ENCODE data around the gene NAT16. TPM values are rescaled to one million over a fixed set of nuclear protein-coding genes. Genes with fewer than 3 reads are reported as not detected.
"Not testable (repeated sequence)": the region's sequence is repeated elsewhere in the genome, so short reads cannot be mapped to it uniquely, and the experiment has no call there.

NAT16 gene
- polyA plus RNA-seq, 1 of the 3 experiments (the other 2 are of a cell fraction): 0.64 TPM

DNA sequence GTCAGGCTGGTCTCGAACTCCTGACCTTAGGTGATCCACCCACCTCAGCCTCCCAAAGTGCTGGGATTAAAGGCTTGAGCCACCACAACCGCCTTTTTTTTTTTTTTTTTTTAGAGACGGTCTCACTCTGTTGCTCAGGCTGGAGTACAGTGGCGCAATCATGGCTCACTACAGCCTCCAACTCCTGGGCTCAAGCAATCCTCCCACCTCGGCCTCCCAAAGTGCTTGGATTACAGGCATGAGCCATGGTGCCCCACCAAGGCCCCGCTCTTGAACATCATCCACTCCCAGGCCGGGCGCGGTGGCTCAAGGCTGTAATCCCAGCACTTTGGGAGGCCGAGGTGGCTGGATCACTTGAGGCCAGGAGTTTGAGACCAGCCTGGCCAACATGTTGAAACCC is 19.4 kb upstream of the NAT16 start:
- H3K4me2 ChIP-seq; H3K9me3 ChIP-seq; H3K27ac ChIP-seq (ENCODE audit: low read depth in 2 of 2, low read length in 1 of 2); H3K4me1 ChIP-seq (ENCODE audit: control insufficient read depth in 1 of 2, insufficient read depth in 2 of 2, low read depth in 1 of 2, low read length in 1 of 2); H3K79me2 ChIP-seq (ENCODE audit: insufficient read depth); DNase-seq; H3K9me2 ChIP-seq; H3K27me3 ChIP-seq (ENCODE audit: insufficient read depth); H3K4me3 ChIP-seq (ENCODE audit: low read depth in 2 of 2, low read length in 1 of 2); H3K36me3 ChIP-seq (replicated peaks in 1 of 2; ENCODE audit: control insufficient read depth in 1 of 2, insufficient read depth in 2 of 2, low read length in 1 of 2); H3F3A ChIP-seq (replicated peaks; ENCODE audit: insufficient read depth); H3K9ac ChIP-seq; H4K20me1 ChIP-seq (ENCODE audit: insufficient read depth); H2AFZ ChIP-seq (ENCODE audit: low read depth): not testable (repeated sequence)
- WGBS (ENCODE audit: low lambda C conversion rate): 82% methylated on average over 10 of the region's 10 CpGs
- CTCF ChIA-PET: interaction anchor here (0.9 to 1.8 kb wide), 6 partner anchors 7 to 105 kb away, joined by 3 to 13 read pairs (median 7); no protein-coding TSS in a partner anchor
- POLR2A ChIA-PET: interaction anchor here (1.7 kb wide), 1 partner anchor 18 kb away, joined by 5 read pairs; the partner anchor contains the start of genes PLOD3 and ZNHIT1

DNA sequence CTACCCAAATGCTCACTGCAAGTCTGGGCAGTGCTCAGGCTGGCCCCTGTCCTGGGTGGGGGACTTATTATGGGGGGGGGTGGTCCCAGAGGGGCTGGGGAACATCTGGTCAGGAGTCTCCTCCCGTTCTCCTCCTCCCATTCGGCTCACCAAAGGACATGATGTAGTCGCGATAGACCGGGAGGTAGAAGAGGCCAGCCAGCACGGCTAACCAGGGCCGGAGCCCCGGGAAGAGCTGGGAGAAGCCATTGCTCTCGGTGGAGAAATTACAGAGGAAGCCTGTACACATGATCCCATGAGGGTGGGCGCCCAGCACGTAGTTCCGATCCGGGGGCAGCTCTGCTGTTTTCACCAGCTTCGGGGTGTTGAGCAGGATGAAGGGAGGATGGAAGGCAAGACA is 18.4 kb upstream of the NAT16 start:
- no peaks in the 10 kb centered on the region for H4K20me1 ChIP-seq (ENCODE audit: insufficient read depth)
- ChIA-PET CTCF (interaction anchor here (0.9 to 1.8 kb wide), 3 partner anchors 20 to 104 kb away, joined by 3 to 13 read pairs (median 3); partner anchors contain the start of gene ZNHIT1), POLR2A (interaction anchor here (0.6 to 1.7 kb wide), 2 partner anchors 19 to 43 kb away, joined by 5 read pairs; partner anchors contain the start of genes PLOD3 and ZNHIT1)
- no peaks in the 10 kb centered on the region for H3F3A ChIP-seq (replicated peaks; ENCODE audit: insufficient read depth)
- no peak overlapping the region for H3K4me2 ChIP-seq
- no peak overlapping the region for H3K4me3 ChIP-seq (ENCODE audit: low read depth in 2 of 2, low read length in 1 of 2)
- H2AFZ ChIP-seq (ENCODE audit: low read depth): no peak overlapping the region
- H3K79me2 ChIP-seq (ENCODE audit: insufficient read depth): no peaks in the 10 kb centered on the region
- H3K27me3 ChIP-seq (ENCODE audit: insufficient read depth): no peaks in the 10 kb centered on the region; the same call in 1 of the 2 replicates
- TF ChIP-seq RCOR1 (IDR thresholded peaks at IDR 0.05; ENCODE audit: low read length) (no peak), EZH2phosphoT487 (IDR thresholded peaks at IDR 0.05; ENCODE audit: borderline replicate concordance, low read depth) (no peak), YY1 (IDR thresholded peaks at IDR 0.05; ENCODE audit: low read depth) (no peak), CHD2 (IDR thresholded peaks at IDR 0.05; ENCODE audit: low read length, partially characterized antibody) (no peak), GABPA (IDR thresholded peaks at IDR 0.05; ENCODE audit: low read depth) (no peak), TCF12 (IDR thresholded peaks at IDR 0.05) (no peak), SMC3 (IDR thresholded peaks at IDR 0.05; ENCODE audit: low read depth, low read length) (no peak), SIN3A (IDR thresholded peaks at IDR 0.05; ENCODE audit: borderline replicate concordance, low read depth, low read length) (no peak), EP300 (IDR thresholded peaks at IDR 0.05; ENCODE audit: borderline replicate concordance in 1 of 2, low read depth in 1 of 2, low read length in 1 of 2) (no peak), GATA2 (CRISPR knock-in tag; IDR thresholded peaks at IDR 0.05) (no peak), MEF2A (IDR thresholded peaks at IDR 0.05; ENCODE audit: borderline replicate concordance, low read depth) (no peak), POLR2AphosphoS5 (IDR thresholded peaks at IDR 0.05; ENCODE audit: low read depth, low read length) (no peak), TEAD4 (IDR thresholded peaks at IDR 0.05; ENCODE audit: borderline replicate concordance, insufficient read depth) (no peak)
- TF ChIP-seq, protein P1, sequence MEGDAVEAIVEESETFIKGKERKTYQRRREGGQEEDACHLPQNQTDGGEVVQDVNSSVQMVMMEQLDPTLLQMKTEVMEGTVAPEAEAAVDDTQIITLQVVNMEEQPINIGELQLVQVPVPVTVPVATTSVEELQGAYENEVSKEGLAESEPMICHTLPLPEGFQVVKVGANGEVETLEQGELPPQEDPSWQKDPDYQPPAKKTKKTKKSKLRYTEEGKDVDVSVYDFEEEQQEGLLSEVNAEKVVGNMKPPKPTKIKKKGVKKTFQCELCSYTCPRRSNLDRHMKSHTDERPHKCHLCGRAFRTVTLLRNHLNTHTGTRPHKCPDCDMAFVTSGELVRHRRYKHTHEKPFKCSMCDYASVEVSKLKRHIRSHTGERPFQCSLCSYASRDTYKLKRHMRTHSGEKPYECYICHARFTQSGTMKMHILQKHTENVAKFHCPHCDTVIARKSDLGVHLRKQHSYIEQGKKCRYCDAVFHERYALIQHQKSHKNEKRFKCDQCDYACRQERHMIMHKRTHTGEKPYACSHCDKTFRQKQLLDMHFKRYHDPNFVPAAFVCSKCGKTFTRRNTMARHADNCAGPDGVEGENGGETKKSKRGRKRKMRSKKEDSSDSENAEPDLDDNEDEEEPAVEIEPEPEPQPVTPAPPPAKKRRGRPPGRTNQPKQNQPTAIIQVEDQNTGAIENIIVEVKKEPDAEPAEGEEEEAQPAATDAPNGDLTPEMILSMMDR (IDR thresholded peaks at IDR 0.05): no peak
- TF ChIP-seq, protein P2, sequence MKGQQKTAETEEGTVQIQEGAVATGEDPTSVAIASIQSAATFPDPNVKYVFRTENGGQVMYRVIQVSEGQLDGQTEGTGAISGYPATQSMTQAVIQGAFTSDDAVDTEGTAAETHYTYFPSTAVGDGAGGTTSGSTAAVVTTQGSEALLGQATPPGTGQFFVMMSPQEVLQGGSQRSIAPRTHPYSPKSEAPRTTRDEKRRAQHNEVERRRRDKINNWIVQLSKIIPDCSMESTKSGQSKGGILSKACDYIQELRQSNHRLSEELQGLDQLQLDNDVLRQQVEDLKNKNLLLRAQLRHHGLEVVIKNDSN (IDR thresholded peaks at IDR 0.05; ENCODE audit: borderline replicate concordance, low read depth): no peak
- TF ChIP-seq, protein P3, sequence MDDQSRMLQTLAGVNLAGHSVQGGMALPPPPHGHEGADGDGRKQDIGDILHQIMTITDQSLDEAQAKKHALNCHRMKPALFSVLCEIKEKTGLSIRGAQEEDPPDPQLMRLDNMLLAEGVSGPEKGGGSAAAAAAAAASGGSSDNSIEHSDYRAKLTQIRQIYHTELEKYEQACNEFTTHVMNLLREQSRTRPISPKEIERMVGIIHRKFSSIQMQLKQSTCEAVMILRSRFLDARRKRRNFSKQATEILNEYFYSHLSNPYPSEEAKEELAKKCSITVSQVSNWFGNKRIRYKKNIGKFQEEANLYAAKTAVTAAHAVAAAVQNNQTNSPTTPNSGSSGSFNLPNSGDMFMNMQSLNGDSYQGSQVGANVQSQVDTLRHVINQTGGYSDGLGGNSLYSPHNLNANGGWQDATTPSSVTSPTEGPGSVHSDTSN (IDR thresholded peaks at IDR 0.05): no peak
- no peaks in the 10 kb centered on the region for H3K9me2 ChIP-seq
- WGBS (ENCODE audit: low lambda C conversion rate): 90% methylated on average over 14 of the region's 14 CpGs
- DNase-seq: no peak
- H3K4me1 ChIP-seq (ENCODE audit: control insufficient read depth in 1 of 2, insufficient read depth in 2 of 2, low read depth in 1 of 2, low read length in 1 of 2): no peaks in the 10 kb centered on the region
- H3K27ac ChIP-seq (ENCODE audit: low read depth in 2 of 2, low read length in 1 of 2): no peak overlapping the region
- no peak overlapping the region for H3K9ac ChIP-seq
- no peaks in the 10 kb centered on the region for H3K36me3 ChIP-seq (replicated peaks in 1 of 2; ENCODE audit: control insufficient read depth in 1 of 2, insufficient read depth in 2 of 2, low read length in 1 of 2)
- no peaks in the 10 kb centered on the region for H3K9me3 ChIP-seq

Measured in SK-N-SH (cell line).